Brain microvascular endothelial cell (primary cell): ENCODE results near the gene BMERB1.
"Not testable (repeated sequence)": the region's sequence is repeated elsewhere in the genome, so short reads cannot be mapped to it uniquely, and the experiment has no call there.

Experiments
- DNase-seq: peaks from one replicate; pipeline ENCODE4 v3.0.0-alpha.2; 2020
- H3K27ac ChIP-seq: fragments of 250-450 bp; sonication (Bioruptor Pico); 2 replicates; pipeline ENCODE4 v1.5.1; 2020; ENCODE audit warnings: mild to moderate bottlenecking, moderate library complexity
- H3K27me3 ChIP-seq: fragments of 250-450 bp; sonication (Bioruptor Pico); replicated peaks from 2 replicates; pipeline ENCODE4 v1.5.1; 2020; ENCODE audit warnings: mild to moderate bottlenecking
- H3K36me3 ChIP-seq: fragments of 250-450 bp; sonication (Bioruptor Pico); replicated peaks from 2 replicates; pipeline ENCODE4 v1.5.1; 2020; ENCODE audit warnings: mild to moderate bottlenecking
- H3K4me3 ChIP-seq: 2 replicates; pipeline ENCODE4 v1.5.1; 2011; ENCODE audit warnings: low read depth, mild to moderate bottlenecking, control low read depth, low read length, moderate library complexity
- in situ Hi-C: cut with HindIII; loops from 2 replicates; pipeline ENCODE4 v1.10.0; 2017; ENCODE audit warnings: low sequenced_read_pairs, low pct_ligation_motif_present
- TF ChIP-seq, protein P1 (sequence below): IDR thresholded peaks from 2 replicates; pipeline ENCODE4 v1.5.1; 2011; ENCODE audit warnings: low read depth, mild to moderate bottlenecking, moderate library complexity, low read length, control low read depth, inconsistent platforms; ENCODE audit errors: missing control alignments

BMERB1 gene

GRCh38 chr16:15398618-15399316 is 35.6 kb upstream of the BMERB1 start:
- no peak for DNase-seq
- TF ChIP-seq, protein P1, sequence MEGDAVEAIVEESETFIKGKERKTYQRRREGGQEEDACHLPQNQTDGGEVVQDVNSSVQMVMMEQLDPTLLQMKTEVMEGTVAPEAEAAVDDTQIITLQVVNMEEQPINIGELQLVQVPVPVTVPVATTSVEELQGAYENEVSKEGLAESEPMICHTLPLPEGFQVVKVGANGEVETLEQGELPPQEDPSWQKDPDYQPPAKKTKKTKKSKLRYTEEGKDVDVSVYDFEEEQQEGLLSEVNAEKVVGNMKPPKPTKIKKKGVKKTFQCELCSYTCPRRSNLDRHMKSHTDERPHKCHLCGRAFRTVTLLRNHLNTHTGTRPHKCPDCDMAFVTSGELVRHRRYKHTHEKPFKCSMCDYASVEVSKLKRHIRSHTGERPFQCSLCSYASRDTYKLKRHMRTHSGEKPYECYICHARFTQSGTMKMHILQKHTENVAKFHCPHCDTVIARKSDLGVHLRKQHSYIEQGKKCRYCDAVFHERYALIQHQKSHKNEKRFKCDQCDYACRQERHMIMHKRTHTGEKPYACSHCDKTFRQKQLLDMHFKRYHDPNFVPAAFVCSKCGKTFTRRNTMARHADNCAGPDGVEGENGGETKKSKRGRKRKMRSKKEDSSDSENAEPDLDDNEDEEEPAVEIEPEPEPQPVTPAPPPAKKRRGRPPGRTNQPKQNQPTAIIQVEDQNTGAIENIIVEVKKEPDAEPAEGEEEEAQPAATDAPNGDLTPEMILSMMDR = no peak
- no peaks in the 10 kb centered on the region for H3K27me3 ChIP-seq
- H3K4me3 ChIP-seq = no peak overlapping the region
- in situ Hi-C loops = no loop called here
- no peak overlapping the region for H3K27ac ChIP-seq
- no peaks in the 10 kb centered on the region for H3K36me3 ChIP-seq

- Histone ChIP-seq H3K36me3 (no peaks in the 10 kb centered on the region), H3K27ac (no peak overlapping the region), H3K27me3 (no peaks in the 10 kb centered on the region), H3K4me3 (no peak overlapping the region)
- in situ Hi-C loops = no loop called here
- DNase-seq = no peak
- TF ChIP-seq, protein P1 = no peak
Measured at GRCh38 chr16:15399317-15399716, 35.1 kb upstream of the BMERB1 start.

DNA sequence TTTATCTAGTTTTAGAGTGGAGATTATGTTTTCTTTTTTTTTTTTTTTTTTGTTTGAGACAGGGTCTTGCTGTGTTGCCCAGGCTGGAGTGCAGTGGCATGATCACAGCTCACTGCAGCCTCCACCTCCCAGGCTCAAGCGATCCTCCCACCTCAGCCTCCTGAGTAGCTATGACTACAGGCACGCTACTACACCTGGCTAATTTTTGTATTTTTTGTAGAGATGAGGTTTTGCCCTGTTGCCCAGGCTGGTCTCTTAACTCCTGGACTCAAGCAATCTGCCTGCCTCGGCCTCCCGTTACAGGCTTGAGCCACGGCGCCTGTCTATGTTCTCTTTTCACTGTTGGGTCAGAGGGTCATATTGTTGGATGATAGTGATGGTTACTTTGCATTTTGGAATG is 34.1 kb upstream of the BMERB1 start:
- H3K4me3 ChIP-seq, DNase-seq, H3K36me3 ChIP-seq, H3K27me3 ChIP-seq, in situ Hi-C loops, H3K27ac ChIP-seq: not testable (repeated sequence)

DNA sequence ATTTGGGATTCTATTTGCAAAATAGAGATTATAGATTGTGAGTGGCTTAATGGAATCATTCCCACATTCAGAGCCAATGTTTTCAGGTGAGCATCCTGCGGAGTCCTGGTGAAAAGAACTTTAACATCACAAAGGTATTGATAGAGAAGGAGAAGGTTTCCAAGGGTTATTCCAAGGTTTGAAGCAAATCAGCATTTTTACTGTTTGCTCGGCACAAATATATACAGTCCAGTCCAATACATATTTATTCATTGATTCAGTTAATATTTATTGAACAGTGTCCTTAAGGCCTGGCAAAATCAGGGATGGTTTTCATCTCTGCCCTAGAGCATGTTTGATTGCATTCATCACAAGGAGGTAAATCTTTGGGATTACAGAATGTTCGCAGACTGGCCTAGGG is 32.4 kb upstream of the BMERB1 start:
- H3K36me3 ChIP-seq = no peaks in the 10 kb centered on the region
- no peaks in the 10 kb centered on the region for H3K27me3 ChIP-seq
- DNase-seq = no peak
- in situ Hi-C loops = no loop called here
- H3K27ac ChIP-seq = no peak overlapping the region
- TF ChIP-seq, protein P1 = no peak
- H3K4me3 ChIP-seq = no peak overlapping the region

DNA sequence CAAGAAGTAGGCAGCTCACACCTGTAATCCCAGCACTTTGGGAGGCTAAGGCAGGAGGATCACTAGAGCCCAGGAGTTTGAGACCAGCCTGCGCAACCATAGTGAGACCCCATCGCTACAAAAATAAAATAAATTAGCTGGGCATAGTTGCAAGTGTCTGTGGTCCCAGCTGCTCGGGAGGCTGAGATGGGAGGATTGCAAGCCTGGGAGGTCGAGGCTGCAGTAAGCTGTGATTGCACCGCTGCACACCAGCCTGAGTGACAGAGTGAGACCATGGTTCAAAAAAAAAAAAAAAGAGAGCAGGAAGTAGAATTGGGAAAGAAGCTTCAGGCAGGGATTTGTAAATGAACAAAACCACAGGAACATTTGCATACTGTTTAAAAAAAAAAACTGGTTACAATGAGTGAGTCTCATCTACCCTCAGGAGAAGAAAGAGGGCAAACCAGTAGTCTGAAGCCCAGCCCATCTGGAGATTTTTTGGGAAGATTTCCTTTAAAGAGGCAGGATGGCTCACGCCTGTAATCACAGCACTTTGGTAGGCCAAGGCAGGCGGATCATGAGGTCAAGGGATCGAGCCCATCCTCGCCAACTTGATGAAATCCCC is 30.9 kb upstream of the BMERB1 start:
- TF ChIP-seq, protein P1 = no peak
- in situ Hi-C loops = no loop called here
- Histone ChIP-seq H3K4me3 (no peak overlapping the region), H3K36me3 (no peaks in the 10 kb centered on the region), H3K27ac (no peak overlapping the region), H3K27me3 (no peaks in the 10 kb centered on the region)
- DNase-seq = no peak

DNA sequence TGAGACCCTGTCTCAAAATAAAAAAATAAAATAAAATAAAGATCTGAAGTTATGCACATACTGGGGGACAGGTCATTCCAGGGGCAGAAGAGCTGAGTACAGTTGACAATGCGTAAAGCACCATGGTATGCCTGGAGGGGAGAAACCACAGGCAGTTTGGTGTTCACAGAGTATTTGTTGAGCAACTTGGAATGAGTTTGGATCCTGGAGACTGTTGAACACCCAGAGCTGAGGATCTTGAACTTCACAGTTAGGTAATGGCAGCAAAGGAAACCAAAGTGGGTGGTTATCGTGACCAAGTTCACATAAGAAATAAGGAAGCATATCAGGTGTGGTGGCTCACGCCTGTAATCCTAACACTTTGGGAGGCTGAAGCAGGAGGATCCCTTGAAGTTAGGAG is 30.3 kb upstream of the BMERB1 start:
- in situ Hi-C loops, H3K27me3 ChIP-seq, DNase-seq, H3K27ac ChIP-seq, H3K4me3 ChIP-seq, H3K36me3 ChIP-seq: not testable (repeated sequence)

DNA sequence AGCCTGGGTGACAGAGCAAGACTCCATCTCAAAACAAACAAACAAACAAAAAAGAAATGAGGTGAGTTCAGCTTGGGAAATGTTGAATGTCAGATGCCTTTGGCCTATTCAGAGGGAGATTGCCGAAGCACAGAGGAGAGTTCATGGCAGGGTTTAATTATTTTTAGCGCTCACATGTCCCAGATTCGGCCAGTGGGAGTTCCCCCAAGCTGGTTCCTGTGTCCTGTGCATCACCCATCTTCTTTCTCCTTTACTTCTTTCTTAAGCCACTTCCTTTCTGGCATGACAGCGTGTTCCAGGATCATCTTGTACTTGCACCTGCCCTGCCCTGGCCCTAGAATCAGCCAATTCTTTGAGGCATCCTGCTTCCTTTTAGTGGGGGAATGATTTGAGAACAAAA is 29.6 kb upstream of the BMERB1 start:
- no peak for DNase-seq
- in situ Hi-C loops = no loop called here
- TF ChIP-seq, protein P1 = no peak

GRCh38 chr16:15407756-15408155 is 26.6 kb upstream of the BMERB1 start:
- H3K27ac ChIP-seq, DNase-seq, in situ Hi-C loops: not testable (repeated sequence)

More for the DNA sequence above, 29.6 kb upstream of the BMERB1 start:
- no peaks in the 10 kb centered on the region for H3K27me3 ChIP-seq
- H3K4me3 ChIP-seq = no peak overlapping the region
- H3K36me3 ChIP-seq = no peaks in the 10 kb centered on the region
- no peak overlapping the region for H3K27ac ChIP-seq

DNA sequence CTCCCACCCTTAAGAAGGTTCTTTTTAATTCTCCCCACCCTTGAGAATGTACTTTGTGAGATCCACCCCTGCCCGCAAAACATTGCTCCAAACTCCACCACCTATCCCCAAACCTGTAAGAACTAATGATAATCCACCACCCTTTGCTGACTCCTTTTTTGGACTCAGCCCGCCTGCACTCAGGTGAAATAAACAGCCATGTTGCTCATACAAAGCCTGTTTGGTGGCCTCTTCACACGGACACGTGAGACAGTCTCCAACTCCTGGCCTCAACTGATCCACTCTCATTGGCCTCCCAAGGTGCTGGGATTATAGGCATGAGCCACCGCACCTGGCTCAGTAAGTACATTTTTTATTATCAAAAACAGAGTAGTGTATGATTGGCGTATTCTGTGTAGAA is 24.9 kb upstream of the BMERB1 start:
- H3K4me3 ChIP-seq, in situ Hi-C loops, DNase-seq, H3K27ac ChIP-seq, H3K36me3 ChIP-seq, H3K27me3 ChIP-seq: not testable (repeated sequence)

More at GRCh38 chr16:15407756-15408155, 26.6 kb upstream of the BMERB1 start:
- not testable (repeated sequence) for H3K27me3 ChIP-seq, H3K4me3 ChIP-seq, H3K36me3 ChIP-seq
